ENCODE measurements around the gene GATD1.

GATD1 gene

DNA sequence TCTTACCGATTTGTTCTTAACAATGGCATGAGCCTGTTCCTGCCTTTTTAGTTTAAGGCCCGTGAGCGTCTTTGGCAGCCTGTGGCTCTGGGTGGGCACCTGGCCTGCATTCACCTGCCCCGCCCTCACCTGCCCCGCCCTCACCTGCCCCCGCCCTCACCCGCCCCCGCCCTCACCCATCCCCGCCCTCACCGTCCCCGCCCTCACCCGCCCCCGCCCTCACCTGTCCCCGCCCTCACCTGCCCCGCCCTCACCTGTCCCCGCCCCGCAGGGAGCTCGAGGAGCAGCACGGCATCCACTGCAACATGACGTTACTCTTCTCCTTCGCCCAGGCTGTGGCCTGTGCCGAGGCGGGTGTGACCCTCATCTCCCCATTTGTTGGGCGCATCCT lies 14.2 kb downstream of the GATD1 start:
- TF ChIP-seq, protein P1, sequence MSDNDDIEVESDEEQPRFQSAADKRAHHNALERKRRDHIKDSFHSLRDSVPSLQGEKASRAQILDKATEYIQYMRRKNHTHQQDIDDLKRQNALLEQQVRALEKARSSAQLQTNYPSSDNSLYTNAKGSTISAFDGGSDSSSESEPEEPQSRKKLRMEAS (IDR thresholded peaks at IDR 0.05) = peak; percentile 27; the same call in 1 of the 2 replicates
- TF ChIP-seq YY1 (IDR thresholded peaks at IDR 0.05; ENCODE audit: low read depth) = no peak

DNA sequence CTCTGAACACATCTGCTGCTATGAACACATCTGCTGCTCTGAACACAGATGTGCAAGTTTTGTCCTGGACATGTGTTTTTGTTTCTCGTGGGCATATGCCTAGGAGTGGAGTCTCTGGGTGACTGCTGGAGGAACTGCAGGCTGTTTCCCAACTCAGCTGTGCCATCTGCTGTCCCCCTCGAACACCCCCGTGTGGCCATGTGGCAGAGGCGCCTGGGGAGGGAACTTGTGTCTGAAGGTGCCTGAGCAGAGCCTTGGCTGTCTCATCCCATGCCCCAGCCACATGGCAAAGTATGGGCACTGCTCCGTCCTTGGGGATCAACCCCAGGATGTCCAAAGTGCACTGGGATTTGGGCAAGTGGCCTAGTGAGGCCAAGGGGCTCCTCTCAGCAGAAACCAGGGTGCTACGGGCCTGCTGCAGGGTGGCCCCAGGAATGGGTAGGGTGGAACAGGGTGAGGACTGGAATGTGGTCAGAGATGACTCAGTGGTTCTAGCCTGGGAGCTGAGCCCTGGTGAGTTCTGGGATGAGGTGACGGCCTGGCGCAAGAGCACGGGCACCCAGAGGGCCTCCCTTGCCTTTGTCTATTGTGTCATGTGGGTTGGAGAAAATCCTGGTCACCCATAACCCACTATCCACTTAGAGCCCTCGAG lies 14.7 kb downstream of the GATD1 start:
- TF ChIP-seq, protein P2, sequence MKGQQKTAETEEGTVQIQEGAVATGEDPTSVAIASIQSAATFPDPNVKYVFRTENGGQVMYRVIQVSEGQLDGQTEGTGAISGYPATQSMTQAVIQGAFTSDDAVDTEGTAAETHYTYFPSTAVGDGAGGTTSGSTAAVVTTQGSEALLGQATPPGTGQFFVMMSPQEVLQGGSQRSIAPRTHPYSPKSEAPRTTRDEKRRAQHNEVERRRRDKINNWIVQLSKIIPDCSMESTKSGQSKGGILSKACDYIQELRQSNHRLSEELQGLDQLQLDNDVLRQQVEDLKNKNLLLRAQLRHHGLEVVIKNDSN (IDR thresholded peaks at IDR 0.05) = no peak
- TF ChIP-seq YY1 (IDR thresholded peaks at IDR 0.05; ENCODE audit: low read depth) (0 out of 2 replicates have a peak, but pooled peaks have one; percentile 11), TCF12 (IDR thresholded peaks at IDR 0.05; ENCODE audit: low read depth) (no peak), RAD21 (IDR thresholded peaks at IDR 0.05; ENCODE audit: low read depth) (peak; percentile 37; the same call in 1 of the 2 replicates), NFIC (IDR thresholded peaks at IDR 0.05) (no peak), EP300 (IDR thresholded peaks at IDR 0.05; ENCODE audit: borderline replicate concordance) (no peak), CEBPB (IDR thresholded peaks at IDR 0.05) (0 out of 2 replicates have a peak, but pooled peaks have one; percentile 1), FOXM1 (IDR thresholded peaks at IDR 0.05; ENCODE audit: borderline replicate concordance, low read depth) (no peak), ZBTB7A (IDR thresholded peaks at IDR 0.05; ENCODE audit: low read depth) (no peak), EGR1 (IDR thresholded peaks at IDR 0.05) (no peak), TEAD4 (IDR thresholded peaks at IDR 0.05) (peak; percentile 51), TAF1 (IDR thresholded peaks at IDR 0.05; ENCODE audit: low read depth) (no peak), CREB1 (IDR thresholded peaks at IDR 0.05; ENCODE audit: low read depth) (no peak)
- TF ChIP-seq, protein P1 (IDR thresholded peaks at IDR 0.05) = no peak; the same call in 1 of the 2 replicates
- TF ChIP-seq, protein P3, sequence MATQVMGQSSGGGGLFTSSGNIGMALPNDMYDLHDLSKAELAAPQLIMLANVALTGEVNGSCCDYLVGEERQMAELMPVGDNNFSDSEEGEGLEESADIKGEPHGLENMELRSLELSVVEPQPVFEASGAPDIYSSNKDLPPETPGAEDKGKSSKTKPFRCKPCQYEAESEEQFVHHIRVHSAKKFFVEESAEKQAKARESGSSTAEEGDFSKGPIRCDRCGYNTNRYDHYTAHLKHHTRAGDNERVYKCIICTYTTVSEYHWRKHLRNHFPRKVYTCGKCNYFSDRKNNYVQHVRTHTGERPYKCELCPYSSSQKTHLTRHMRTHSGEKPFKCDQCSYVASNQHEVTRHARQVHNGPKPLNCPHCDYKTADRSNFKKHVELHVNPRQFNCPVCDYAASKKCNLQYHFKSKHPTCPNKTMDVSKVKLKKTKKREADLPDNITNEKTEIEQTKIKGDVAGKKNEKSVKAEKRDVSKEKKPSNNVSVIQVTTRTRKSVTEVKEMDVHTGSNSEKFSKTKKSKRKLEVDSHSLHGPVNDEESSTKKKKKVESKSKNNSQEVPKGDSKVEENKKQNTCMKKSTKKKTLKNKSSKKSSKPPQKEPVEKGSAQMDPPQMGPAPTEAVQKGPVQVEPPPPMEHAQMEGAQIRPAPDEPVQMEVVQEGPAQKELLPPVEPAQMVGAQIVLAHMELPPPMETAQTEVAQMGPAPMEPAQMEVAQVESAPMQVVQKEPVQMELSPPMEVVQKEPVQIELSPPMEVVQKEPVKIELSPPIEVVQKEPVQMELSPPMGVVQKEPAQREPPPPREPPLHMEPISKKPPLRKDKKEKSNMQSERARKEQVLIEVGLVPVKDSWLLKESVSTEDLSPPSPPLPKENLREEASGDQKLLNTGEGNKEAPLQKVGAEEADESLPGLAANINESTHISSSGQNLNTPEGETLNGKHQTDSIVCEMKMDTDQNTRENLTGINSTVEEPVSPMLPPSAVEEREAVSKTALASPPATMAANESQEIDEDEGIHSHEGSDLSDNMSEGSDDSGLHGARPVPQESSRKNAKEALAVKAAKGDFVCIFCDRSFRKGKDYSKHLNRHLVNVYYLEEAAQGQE (IDR thresholded peaks at IDR 0.05; ENCODE audit: low read depth) = no peak

DNA sequence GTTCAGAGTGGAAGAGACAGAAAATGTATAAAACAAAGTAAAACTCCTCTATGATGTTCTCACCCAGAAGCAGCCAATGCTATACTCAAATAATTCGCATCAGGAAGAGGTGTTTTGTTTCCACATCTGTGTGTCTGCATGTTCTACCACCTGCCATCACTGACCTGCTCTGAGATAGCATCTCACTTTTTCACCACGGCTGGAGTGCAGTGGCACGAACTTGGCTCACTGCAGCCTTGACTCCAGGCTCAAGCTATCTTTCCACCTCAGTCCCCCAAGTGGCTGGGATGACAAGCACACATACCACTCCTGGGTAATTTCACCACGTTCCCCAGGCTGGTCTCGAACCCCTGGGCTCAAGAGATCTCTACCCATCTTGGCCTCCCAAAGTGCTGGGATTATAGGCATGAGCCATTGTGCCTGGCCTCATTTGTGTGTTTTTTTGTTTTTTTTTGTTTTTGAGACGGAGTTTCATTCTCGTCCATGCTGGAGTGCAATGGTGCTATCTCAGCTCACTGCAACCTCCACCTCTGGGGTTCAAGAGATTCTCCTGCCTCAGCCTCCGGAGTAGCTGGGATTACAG lies 15.7 kb downstream of the GATD1 start:
- TF ChIP-seq NFIC (IDR thresholded peaks at IDR 0.05) (no peak), CEBPB (IDR thresholded peaks at IDR 0.05) (no peak), EP300 (IDR thresholded peaks at IDR 0.05; ENCODE audit: borderline replicate concordance) (no peak), TEAD4 (IDR thresholded peaks at IDR 0.05) (no peak), TAF1 (IDR thresholded peaks at IDR 0.05; ENCODE audit: low read depth) (no peak)

DNA sequence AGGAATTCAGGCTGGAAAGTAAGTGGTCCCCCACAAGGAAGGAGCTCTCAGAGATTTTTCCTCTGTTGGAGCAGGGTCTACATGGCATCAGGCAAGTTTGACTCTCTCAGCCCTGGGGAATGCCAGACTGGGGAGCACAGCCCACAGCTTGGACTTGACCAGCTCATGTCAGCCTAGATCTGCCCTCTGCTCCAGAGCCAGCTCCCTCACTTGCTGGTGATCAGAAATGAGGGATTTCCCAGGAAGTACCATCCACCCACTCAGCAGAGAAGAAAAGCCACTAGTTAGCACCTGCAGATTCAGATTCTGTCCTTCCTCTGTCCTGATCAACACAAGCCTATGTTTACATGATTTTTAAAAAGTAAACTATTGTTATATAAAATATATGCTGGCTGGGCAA lies 17.1 kb downstream of the GATD1 start:
- TF ChIP-seq TEAD4 (IDR thresholded peaks at IDR 0.05) (no peak), RAD21 (IDR thresholded peaks at IDR 0.05; ENCODE audit: low read depth) (no peak), CEBPB (IDR thresholded peaks at IDR 0.05) (no peak), EGR1 (IDR thresholded peaks at IDR 0.05) (no peak), YY1 (IDR thresholded peaks at IDR 0.05; ENCODE audit: low read depth) (no peak)
- TF ChIP-seq, protein P2 (IDR thresholded peaks at IDR 0.05) = no peak
- TF ChIP-seq, protein P3 (IDR thresholded peaks at IDR 0.05; ENCODE audit: low read depth) = no peak

DNA sequence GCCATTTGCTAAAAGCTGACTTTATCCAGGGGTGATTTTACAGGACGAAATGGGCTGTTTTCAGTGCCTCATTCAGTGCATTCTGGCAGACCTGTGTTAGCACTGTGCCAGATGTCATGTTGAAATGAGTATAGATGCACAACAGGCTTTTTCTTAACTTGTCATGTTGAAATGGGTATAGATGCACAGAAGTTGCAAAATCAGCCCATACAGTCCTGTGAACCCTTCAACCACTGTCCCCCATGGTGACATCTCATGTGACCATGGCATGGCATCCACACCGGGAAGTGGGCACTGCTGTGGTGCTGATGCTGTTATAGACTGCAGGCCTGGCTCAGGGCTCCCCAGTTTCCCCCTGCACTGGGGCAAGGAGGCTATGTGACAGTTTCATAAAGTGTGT lies 27.6 kb downstream of the GATD1 start:
- TF ChIP-seq EGR1 (IDR thresholded peaks at IDR 0.05) = no peak

DNA sequence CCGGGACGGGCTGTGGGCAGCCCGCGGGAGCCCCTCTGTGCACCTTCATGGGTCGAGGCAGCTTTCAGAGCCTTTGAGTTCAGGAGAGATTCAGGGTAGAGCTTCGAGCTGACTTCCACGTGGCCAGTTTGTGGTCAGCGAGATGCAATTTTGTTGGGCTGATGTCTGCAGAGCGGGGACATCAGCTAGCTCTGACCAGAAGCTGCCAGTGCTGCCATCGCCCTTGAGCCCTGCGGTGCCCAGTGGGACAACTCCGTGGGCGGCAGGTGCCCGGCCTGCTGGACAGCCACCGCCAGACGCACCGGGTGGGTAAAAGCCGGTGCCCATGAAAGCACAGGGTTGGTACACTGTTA lies 29.3 kb downstream of the GATD1 start:
- no peak for TF ChIP-seq EP300 (IDR thresholded peaks at IDR 0.05; ENCODE audit: borderline replicate concordance)
- no peak for TF ChIP-seq FOXM1 (IDR thresholded peaks at IDR 0.05; ENCODE audit: borderline replicate concordance, low read depth)
- TF ChIP-seq, protein P3 (IDR thresholded peaks at IDR 0.05; ENCODE audit: low read depth) = peak; percentile 36; the same call in 1 of the 2 replicates
- TF ChIP-seq, protein P2 (IDR thresholded peaks at IDR 0.05) = 0 out of 2 replicates have a peak, but pooled peaks have one; percentile 18
- no peak for TF ChIP-seq YY1 (IDR thresholded peaks at IDR 0.05; ENCODE audit: low read depth)
- TF ChIP-seq NFIC (IDR thresholded peaks at IDR 0.05) = no peak
- TF ChIP-seq, protein P1 (IDR thresholded peaks at IDR 0.05) = peak; percentile 97
- TF ChIP-seq ZBTB7A (IDR thresholded peaks at IDR 0.05; ENCODE audit: low read depth) = no peak
- TF ChIP-seq EGR1 (IDR thresholded peaks at IDR 0.05) = no peak
- TF ChIP-seq CREB1 (IDR thresholded peaks at IDR 0.05; ENCODE audit: low read depth) = no peak
- TF ChIP-seq CEBPB (IDR thresholded peaks at IDR 0.05) = no peak
